A673 (cell line): ENCODE measurements around the gene SLC2A4. TPM values are rescaled to one million over a fixed set of nuclear protein-coding genes. Genes with fewer than 3 reads are reported as not detected.

Source experiments
- Bru-seq: library from RNA; stranded (reverse); fragments of 400-500 nt; gene quantifications from one replicate; lab custom pipeline; 2021; lab: Mats Ljungman, UMichigan
- BruChase-seq, 2 experiments: library from RNA; stranded (reverse); fragments of 400-500 nt; gene quantifications; one replicate each; lab custom pipeline; 2021; lab: Mats Ljungman, UMichigan
- BruUV-seq: library from RNA; stranded (reverse); fragments of 400-500 nt; replicated peaks from 2 replicates; lab custom pipeline; 2021; lab: Mats Ljungman, UMichigan
- CTCF ChIA-PET: fragments of 300-600 bp; sonication (Branson Sonifier 250); formaldehyde crosslinking; loops from one replicate; lab custom pipeline; 2022; ENCODE audit warnings: antibody characterized with exemption; lab: Charles Lee
- POLR2A ChIA-PET: fragments of 300-600 bp; sonication (Branson Sonifier 250); formaldehyde crosslinking; loops from one replicate; lab custom pipeline; 2022; ENCODE audit warnings: antibody characterized with exemption; ENCODE audit not compliant: low non-redundant PET; lab: Charles Lee
- DNase-seq: peaks from one replicate; pipeline ENCODE4 v3.0.0-alpha.2; 2015; ENCODE audit warnings: low spot score
- H3K27ac ChIP-seq: fragments of 200-600 bp; sonication (generic); 2 replicates; pipeline ENCODE4 v1.5.1; 2016; ENCODE audit warnings: mixed run types, low read depth, mild to moderate bottlenecking, mixed read lengths, antibody characterized with exemption, low read length; ENCODE audit not compliant: poor library complexity, severe bottlenecking
- H3K27me3 ChIP-seq: fragments of 200-600 bp; sonication (generic); replicated peaks from 2 replicates; pipeline ENCODE4 v1.6.1; 2017; ENCODE audit warnings: mixed run types, low read depth, mild to moderate bottlenecking, mixed read lengths, antibody characterized with exemption, low read length; ENCODE audit not compliant: insufficient read depth, poor library complexity
- H3K36me3 ChIP-seq: fragments of 200-600 bp; sonication (generic); 2 replicates; pipeline ENCODE4 v1.6.1; 2016; ENCODE audit warnings: mixed run types, mild to moderate bottlenecking, mixed read lengths, antibody characterized with exemption, low read length; ENCODE audit not compliant: insufficient read depth, poor library complexity, severe bottlenecking
- H3K4me1 ChIP-seq: fragments of 200-600 bp; sonication (generic); 2 replicates; pipeline ENCODE4 v1.6.1; 2017; ENCODE audit warnings: mixed run types, mild to moderate bottlenecking, mixed read lengths, antibody characterized with exemption, low read length; ENCODE audit not compliant: insufficient read depth, poor library complexity, severe bottlenecking
- H3K4me3 ChIP-seq: fragments of 200-600 bp; sonication (generic); 2 replicates; pipeline ENCODE4 v1.5.1; 2016; ENCODE audit warnings: low read depth, mixed run types, mild to moderate bottlenecking, mixed read lengths, low read length; ENCODE audit not compliant: poor library complexity, severe bottlenecking
- H3K9me3 ChIP-seq: fragments of 200-600 bp; sonication (generic); 2 replicates; pipeline ENCODE4 v1.6.1; 2016; ENCODE audit warnings: mixed run types, low read depth, mild to moderate bottlenecking, mixed read lengths, antibody characterized with exemption, low read length; ENCODE audit not compliant: poor library complexity, severe bottlenecking
- CTCF ChIP-seq: fragments of 300-800, 200-600 bp; sonication (generic); conservative IDR thresholded peaks from 2 replicates; pipeline ENCODE4 v1.5.1; 2017; ENCODE audit warnings: low read depth, mild to moderate bottlenecking, antibody characterized with exemption, low read length, moderate library complexity, mixed read lengths
- EZH2 ChIP-seq: fragments of 200-600 bp; sonication (generic); IDR thresholded peaks from 2 replicates; pipeline ENCODE4 v1.6.1; 2017; ENCODE audit warnings: borderline replicate concordance, low read depth, mild to moderate bottlenecking, mixed read lengths, antibody characterized with exemption, low read length; ENCODE audit not compliant: poor library complexity, severe bottlenecking
- intact Hi-C: fragments of 100-400 bp; cut with micrococcal nuclease; formaldehyde crosslinking; loops from one replicate; pipeline ENCODE4 v1.10.0; 2022; ENCODE audit not compliant: unreplicated experiment
- long read RNA-seq: library from polyadenylated mRNA; stranded (forward); transcript quantifications from one replicate; pipeline ENCODE4 v2.0.0, GENCODE V29; 2022
- total RNA-seq: library from RNA; stranded (reverse); gene quantifications from 2 replicates; pipeline ENCODE4 v1.2.3, GENCODE V29; 2021

SLC2A4 gene
- total RNA-seq: 0.67 and 1.6 TPM in 2 replicates
- percentile 28 among the genes with signal in this experiment for Bru-seq, nascent RNA
- BruChase-seq, experiment 1, labeled RNA remaining after a 2-hour chase: percentile 35 among the genes with signal in this experiment
- percentile 24 among the genes with signal in this experiment for BruChase-seq, experiment 2, labeled RNA remaining after a 6-hour chase
- long read RNA-seq, partial matches to known transcripts: 1 of 2 reads
- long read RNA-seq, other reads (novel, unspliced or antisense): 0 of 2 reads

- peak; percentile 98 for DNase-seq
- POLR2A ChIA-PET: interaction anchor here (0.7 kb wide), 1 partner anchor 11 kb away, joined by 21 read pairs; no protein-coding TSS in a partner anchor
- Histone ChIP-seq H3K4me3 (peak within 1 kb of the TSS; percentile 55), H3K4me1 (peaks cover 18% of the 10 kb centered on the region), H3K27ac (peak within 1 kb of the TSS; percentile 50), H3K9me3 (no peaks in the 10 kb centered on the region), H3K36me3 (no peaks in the 10 kb centered on the region), H3K27me3 (no peaks in the 10 kb centered on the region)
- no peak for TF ChIP-seq CTCF
- no peak for TF ChIP-seq EZH2
- BruUV-seq: no TSS peak
- intact Hi-C loops: loop anchor here (1.0 kb wide), 1 partner anchor 15 kb away; no protein-coding TSS in a partner anchor
- CTCF ChIA-PET: interaction anchor here (0.5 to 2.4 kb wide), 5 partner anchors 15 to 436 kb away, joined by 3 to 30 read pairs (median 4); partner anchors contain the start of gene DNAH2
These were observed at the start of gene SLC2A4 for GRCh38 chr17:7281074-7281952. Gene SLC2A4, plus strand, starts transcription at chr17:7281718. Its CDS starts 217 bp downstream, at chr17:7281935.

DNA sequence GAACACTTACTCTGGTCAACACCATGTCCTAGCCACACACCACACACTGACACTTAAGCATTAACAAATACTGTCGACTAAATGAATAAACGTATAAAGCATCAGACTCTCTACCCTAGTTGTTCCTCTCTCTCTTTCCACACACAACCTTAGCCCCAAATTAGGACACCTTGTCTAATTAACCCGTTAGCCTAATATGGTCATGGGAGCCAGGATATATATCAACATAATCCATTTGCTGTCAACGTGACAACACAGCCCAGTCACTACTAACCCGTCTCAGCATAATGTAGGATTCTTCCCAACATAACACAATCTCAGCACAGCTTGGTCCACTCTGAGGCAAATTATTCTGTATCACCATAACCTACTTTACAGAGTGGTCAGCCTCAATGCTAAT, 49.4 kb upstream of the SLC2A4 start:
- TF ChIP-seq CTCF (no peak), EZH2 (no peak)
- intact Hi-C loops: no loop called here
- Histone ChIP-seq H3K4me1 (peaks cover 22% of the 10 kb centered on the region), H3K9me3 (no peaks in the 10 kb centered on the region), H3K4me3 (peak overlapping the region; percentile 78), H3K36me3 (peaks cover 64% of the 10 kb centered on the region), H3K27me3 (no peaks in the 10 kb centered on the region), H3K27ac (no peak overlapping the region)
- no peak for DNase-seq
- CTCF ChIA-PET: no interaction called here
- POLR2A ChIA-PET: interaction anchor here (0.6 to 0.7 kb wide), 2 partner anchors 8 to 18 kb away, joined by 3 read pairs; no protein-coding TSS in a partner anchor
- BruUV-seq: TSS peak; percentile 43

- ChIA-PET CTCF (interaction anchor here (1.1 kb wide), 1 partner anchor 63 kb away, joined by 3 read pairs; no protein-coding TSS in a partner anchor), POLR2A (interaction anchor here (0.6 to 1.0 kb wide), 3 partner anchors 11 to 19 kb away, joined by 3 to 5 read pairs (median 3); partner anchors contain the start of gene DLG4)
- Histone ChIP-seq H3K9me3 (no peaks in the 10 kb centered on the region), H3K36me3 (peaks cover 51% of the 10 kb centered on the region), H3K4me3 (peak overlapping the region; percentile 78), H3K4me1 (peaks cover 26% of the 10 kb centered on the region), H3K27me3 (no peaks in the 10 kb centered on the region), H3K27ac (peak overlapping the region; percentile 83)
- no peak for TF ChIP-seq CTCF
- peak; percentile 65 for DNase-seq
- no TSS peak for BruUV-seq
- intact Hi-C loops: no loop called here
These were observed 47.8 kb upstream of the SLC2A4 start for GRCh38 chr17:7233701-7234082.
